Measurements from ENCODE around the gene CLTB.

The CLTB gene

GRCh38 chr5:176441921-176442323 is 25.6 kb upstream of the CLTB start:
- no peak for DNase-seq (ENCODE audit: low read depth in 1 of 2, low spot score in 1 of 2)
- in situ Hi-C loops (cut with HindIII; ENCODE audit: low pct_unique_long_range_greater_than_20kb, low sequenced_read_pairs), result no loop called here
- TF ChIP-seq JUND (IDR thresholded peaks at IDR 0.05; ENCODE audit: low read depth), result no peak

- TF ChIP-seq JUND (IDR thresholded peaks at IDR 0.05; ENCODE audit: low read depth), result no peak
- in situ Hi-C loops (cut with HindIII; ENCODE audit: low pct_unique_long_range_greater_than_20kb, low sequenced_read_pairs), result no loop called here
- DNase-seq (ENCODE audit: low read depth in 1 of 2, low spot score in 1 of 2), result no peak
Observed at GRCh38 chr5:176440927-176441706, 24.8 kb upstream of the CLTB start.

- in situ Hi-C loops (cut with HindIII; ENCODE audit: low pct_unique_long_range_greater_than_20kb, low sequenced_read_pairs), result no loop called here
- peak in 1 of 2 experiments; percentile 90 for DNase-seq (ENCODE audit: low read depth in 1 of 2, low spot score in 1 of 2)
- TF ChIP-seq JUND (IDR thresholded peaks at IDR 0.05; ENCODE audit: low read depth), result peak; percentile 41; the same call in 1 of the 2 replicates
Observed at GRCh38 chr5:176438959-176439757, 22.8 kb upstream of the CLTB start.

- DNase-seq (ENCODE audit: low read depth in 1 of 2, low spot score in 1 of 2), result no peak
- in situ Hi-C loops (cut with HindIII; ENCODE audit: low pct_unique_long_range_greater_than_20kb, low sequenced_read_pairs), result no loop called here
- TF ChIP-seq JUND (IDR thresholded peaks at IDR 0.05; ENCODE audit: low read depth), result no peak
Observed at GRCh38 chr5:176436656-176437055, 20.3 kb upstream of the CLTB start.

- no peak for DNase-seq (ENCODE audit: low read depth in 1 of 2, low spot score in 1 of 2)
- in situ Hi-C loops (cut with HindIII; ENCODE audit: low pct_unique_long_range_greater_than_20kb, low sequenced_read_pairs), result no loop called here
Observed at GRCh38 chr5:176432707-176433106, 16.4 kb upstream of the CLTB start.

GRCh38 chr5:176429972-176430371 is 13.6 kb upstream of the CLTB start:
- DNase-seq (ENCODE audit: low read depth in 1 of 2, low spot score in 1 of 2), result no peak
- in situ Hi-C loops (cut with HindIII; ENCODE audit: low pct_unique_long_range_greater_than_20kb, low sequenced_read_pairs), result no loop called here
- no peak for TF ChIP-seq JUND (IDR thresholded peaks at IDR 0.05; ENCODE audit: low read depth)

More at GRCh38 chr5:176432707-176433106, 16.4 kb upstream of the CLTB start:
- no peak for TF ChIP-seq JUND (IDR thresholded peaks at IDR 0.05; ENCODE audit: low read depth)

- no peak for TF ChIP-seq JUND (IDR thresholded peaks at IDR 0.05; ENCODE audit: low read depth)
- no peak for DNase-seq (ENCODE audit: low read depth in 1 of 2, low spot score in 1 of 2)
- in situ Hi-C loops (cut with HindIII; ENCODE audit: low pct_unique_long_range_greater_than_20kb, low sequenced_read_pairs), result no loop called here
Observed at GRCh38 chr5:176427971-176428370, 11.6 kb upstream of the CLTB start.

- no peak for DNase-seq (ENCODE audit: low read depth in 1 of 2, low spot score in 1 of 2)
- in situ Hi-C loops (cut with HindIII; ENCODE audit: low pct_unique_long_range_greater_than_20kb, low sequenced_read_pairs), result no loop called here
- TF ChIP-seq JUND (IDR thresholded peaks at IDR 0.05; ENCODE audit: low read depth), result no peak
Observed at GRCh38 chr5:176426876-176427275, 10.5 kb upstream of the CLTB start.

GRCh38 chr5:176425791-176426190 is 9.5 kb upstream of the CLTB start:
- DNase-seq (ENCODE audit: low read depth in 1 of 2, low spot score in 1 of 2), result no peak
- in situ Hi-C loops (cut with HindIII; ENCODE audit: low pct_unique_long_range_greater_than_20kb, low sequenced_read_pairs), result no loop called here
- no peak for TF ChIP-seq JUND (IDR thresholded peaks at IDR 0.05; ENCODE audit: low read depth)

GRCh38 chr5:176425138-176425537 is 8.8 kb upstream of the CLTB start:
- TF ChIP-seq JUND (IDR thresholded peaks at IDR 0.05; ENCODE audit: low read depth), result no peak
- in situ Hi-C loops (cut with HindIII; ENCODE audit: low pct_unique_long_range_greater_than_20kb, low sequenced_read_pairs), result no loop called here
- DNase-seq (ENCODE audit: low read depth in 1 of 2, low spot score in 1 of 2), result peak in 1 of 2 experiments; percentile 52

GRCh38 chr5:176424181-176424580 is 7.8 kb upstream of the CLTB start:
- TF ChIP-seq JUND (IDR thresholded peaks at IDR 0.05; ENCODE audit: low read depth), result no peak
- no peak for DNase-seq (ENCODE audit: low read depth in 1 of 2, low spot score in 1 of 2)
- in situ Hi-C loops (cut with HindIII; ENCODE audit: low pct_unique_long_range_greater_than_20kb, low sequenced_read_pairs), result no loop called here

- in situ Hi-C loops (cut with HindIII; ENCODE audit: low pct_unique_long_range_greater_than_20kb, low sequenced_read_pairs), result no loop called here
- DNase-seq (ENCODE audit: low read depth in 1 of 2, low spot score in 1 of 2), result no peak
- TF ChIP-seq JUND (IDR thresholded peaks at IDR 0.05; ENCODE audit: low read depth), result no peak
Observed at GRCh38 chr5:176420972-176421544, 4.7 kb upstream of the CLTB start.

GRCh38 chr5:176420086-176420485 is 3.7 kb upstream of the CLTB start:
- no peak for DNase-seq (ENCODE audit: low read depth in 1 of 2, low spot score in 1 of 2)
- TF ChIP-seq JUND (IDR thresholded peaks at IDR 0.05; ENCODE audit: low read depth), result no peak
- in situ Hi-C loops (cut with HindIII; ENCODE audit: low pct_unique_long_range_greater_than_20kb, low sequenced_read_pairs), result no loop called here
